HEK293 (cell line): ENCODE measurements around the gene SDC1.

Source experiments
- CTCF ChIA-PET: fragments of 350-600 bp; formaldehyde crosslinking; extraction: SDS; loops from one replicate; lab custom pipeline; 2021; ENCODE audit warnings: antibody characterized with exemption; lab: Yijun Ruan, JAX
- POLR2A ChIA-PET: fragments of 300-600 bp; formaldehyde crosslinking; extraction: SDS; loops from one replicate; lab custom pipeline; 2020; ENCODE audit warnings: antibody characterized with exemption, inconsistent platforms; lab: Yijun Ruan, JAX
- H3K27ac ChIP-seq: fragments of 200-500 bp; sonication (Bioruptor generic); 2 replicates; pipeline ENCODE4 v1.5.1; 2014; ENCODE audit warnings: low read depth, low read length, control low read depth, inconsistent platforms; ENCODE audit errors: extremely low read depth
- H3K36me3 ChIP-seq, 2 experiments: fragments of 200-500 bp in 1 of 2; sonication (Bioruptor generic) in 1 of 2; 1 replicate in 1 of 2; 2 replicates in 1 of 2; pipeline ENCODE4 v1.5.1; 2014 to 2017; ENCODE audit warnings: inconsistent platforms in 2 of 2, low read length in 2 of 2; ENCODE audit not compliant: control insufficient read depth in 2 of 2, insufficient read depth in 1 of 2
- H3K4me1 ChIP-seq: fragments of 200-500 bp; sonication (Bioruptor generic); 2 replicates; pipeline ENCODE4 v1.5.1; 2014; ENCODE audit warnings: mild to moderate bottlenecking, low read length, inconsistent platforms; ENCODE audit not compliant: control insufficient read depth, insufficient read depth
- H3K4me3 ChIP-seq: 2 replicates; pipeline ENCODE4 v1.5.1; 2011; ENCODE audit warnings: low read depth, mild to moderate bottlenecking, control low read depth, low read length, moderate library complexity
- H3K9me3 ChIP-seq: fragments of 200-500 bp; sonication (Bioruptor generic); 2 replicates; pipeline ENCODE4 v1.5.1; 2014; ENCODE audit warnings: low read depth, low read length, inconsistent platforms; ENCODE audit not compliant: control insufficient read depth, insufficient read depth
- AEBP2 ChIP-seq: fragments of 450-650 bp; formaldehyde crosslinking; IDR thresholded peaks from 2 replicates; pipeline ENCODE4 v1.5.1; 2016; ENCODE audit warnings: missing biosample characterization, missing genetic modification characterization, borderline replicate concordance
- ATF2 ChIP-seq: fragments of 450-650 bp; formaldehyde crosslinking; IDR thresholded peaks from 2 replicates; pipeline ENCODE4 v1.5.1; 2016; ENCODE audit warnings: missing biosample characterization, missing genetic modification characterization, low read depth
- HOXC10 ChIP-seq: sonication (generic); formaldehyde crosslinking; IDR thresholded peaks from 2 replicates; pipeline ENCODE4 v1.8.1; 2023; ENCODE audit warnings: mild to moderate bottlenecking, missing genetic modification reagents
- IKZF3 ChIP-seq: fragments of 450-650 bp; IDR thresholded peaks from 2 replicates; pipeline ENCODE4 v1.5.0; 2018; ENCODE audit warnings: missing biosample characterization, mild to moderate bottlenecking, missing genetic modification characterization, moderate library complexity
- ZBTB49 ChIP-seq: fragments of 450-650 bp; formaldehyde crosslinking; IDR thresholded peaks from 2 replicates; pipeline ENCODE4 v1.5.1; 2016; ENCODE audit warnings: missing biosample characterization, missing genetic modification characterization, low read depth
- ZBTB7A ChIP-seq: fragments of 450-650 bp; formaldehyde crosslinking; IDR thresholded peaks from 2 replicates; pipeline ENCODE4 v1.5.1; 2016; ENCODE audit warnings: low read depth, missing biosample characterization, missing genetic modification characterization
- ZFP3 ChIP-seq: fragments of 450-650 bp; formaldehyde crosslinking; IDR thresholded peaks from 2 replicates; pipeline ENCODE4 v1.5.1; 2016; ENCODE audit warnings: low read depth, missing biosample characterization, missing genetic modification characterization
- ZNF148 ChIP-seq: fragments of 450-650 bp; formaldehyde crosslinking; IDR thresholded peaks from 2 replicates; pipeline ENCODE4 v1.5.0; 2017; ENCODE audit warnings: missing biosample characterization, missing genetic modification characterization, borderline replicate concordance
- ZNF175 ChIP-seq: fragments of 450-650 bp; formaldehyde crosslinking; IDR thresholded peaks from 2 replicates; pipeline ENCODE4 v1.5.1; 2016; ENCODE audit warnings: missing biosample characterization, missing genetic modification characterization
- ZNF302 ChIP-seq: fragments of 450-650 bp; formaldehyde crosslinking; IDR thresholded peaks from 2 replicates; pipeline ENCODE4 v1.5.1; 2016; ENCODE audit warnings: missing biosample characterization, missing genetic modification characterization, low read depth
- ZNF311 ChIP-seq: fragments of 450-650 bp; formaldehyde crosslinking; IDR thresholded peaks from 2 replicates; pipeline ENCODE4 v1.5.1; 2017; ENCODE audit warnings: missing biosample characterization, missing genetic modification characterization, borderline replicate concordance
- ZNF423 ChIP-seq: fragments of 450-650 bp; formaldehyde crosslinking; IDR thresholded peaks from 2 replicates; pipeline ENCODE4 v1.5.1; 2016; ENCODE audit warnings: missing biosample characterization, missing genetic modification characterization
- ZNF48 ChIP-seq: fragments of 450-650 bp; formaldehyde crosslinking; IDR thresholded peaks from 2 replicates; pipeline ENCODE4 v1.5.1; 2016; ENCODE audit warnings: missing biosample characterization, missing genetic modification characterization
- ZNF561 ChIP-seq: fragments of 450-650 bp; IDR thresholded peaks from 2 replicates; pipeline ENCODE4 v1.5.1; 2018; ENCODE audit warnings: missing biosample characterization, missing genetic modification characterization, borderline replicate concordance
- ZNF580 ChIP-seq: fragments of 450-650 bp; formaldehyde crosslinking; IDR thresholded peaks from 2 replicates; pipeline ENCODE4 v1.5.1; 2016; ENCODE audit warnings: missing biosample characterization, missing genetic modification characterization
- ZNF660 ChIP-seq: fragments of 450-650 bp; IDR thresholded peaks from 2 replicates; pipeline ENCODE4 v1.5.1; 2018; ENCODE audit warnings: missing biosample characterization, mild to moderate bottlenecking, missing genetic modification characterization
- ZNF785 ChIP-seq: fragments of 450-650 bp; formaldehyde crosslinking; IDR thresholded peaks from 2 replicates; pipeline ENCODE4 v1.5.1; 2016; ENCODE audit warnings: missing biosample characterization, missing genetic modification characterization
- ZNF843 ChIP-seq: fragments of 450-650 bp; formaldehyde crosslinking; IDR thresholded peaks from 2 replicates; pipeline ENCODE4 v1.5.1; 2016; ENCODE audit warnings: missing biosample characterization, missing genetic modification characterization
- ZSCAN5A ChIP-seq: fragments of 450-650 bp; formaldehyde crosslinking; IDR thresholded peaks from 2 replicates; pipeline ENCODE4 v1.5.1; 2016; ENCODE audit warnings: missing biosample characterization, missing genetic modification characterization
- TF ChIP-seq, protein P1 (sequence below): fragments of 450-650 bp; formaldehyde crosslinking; optimal IDR thresholded peaks from 2 replicates; pipeline ENCODE3; 2016; ENCODE audit warnings: missing biosample characterization, mild to moderate bottlenecking, missing genetic modification characterization
- TF ChIP-seq, protein P2 (sequence below): fragments of 450-650 bp; formaldehyde crosslinking; IDR thresholded peaks from 2 replicates; pipeline ENCODE4 v1.5.1; 2016; ENCODE audit warnings: missing biosample characterization, missing genetic modification characterization

SDC1 gene

DNA sequence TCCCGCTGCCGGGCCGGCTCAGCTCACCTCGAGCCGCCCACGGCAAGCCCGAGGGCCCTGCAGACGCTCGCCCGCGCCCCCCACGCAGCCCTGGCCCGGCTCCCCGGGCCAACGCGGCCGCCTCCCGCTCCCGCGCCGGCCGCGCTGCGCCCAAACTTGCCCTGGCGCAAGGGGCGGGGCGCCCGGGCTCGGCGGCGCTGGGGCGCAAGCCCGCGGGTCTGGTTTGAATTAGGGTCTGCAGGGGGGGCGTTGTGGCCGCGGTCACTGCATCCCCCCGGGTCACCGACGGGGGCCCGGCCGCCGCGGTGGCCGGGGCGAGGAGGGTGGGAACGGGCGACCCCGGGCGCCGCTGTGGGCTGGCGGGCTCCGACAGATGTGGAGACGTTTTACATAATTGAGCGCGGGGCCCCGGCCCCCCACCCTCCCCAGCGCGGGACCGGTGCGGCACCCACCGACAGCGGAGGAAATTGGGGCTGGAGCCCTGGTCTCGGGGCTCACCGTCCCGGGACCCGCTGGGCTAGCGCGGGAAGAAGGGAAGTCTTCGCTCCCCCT, 690 bp downstream of the SDC1 start (continued):
- TF ChIP-seq ZSCAN5A (tag by site-specific recombination), result no peak
- TF ChIP-seq, protein P1, sequence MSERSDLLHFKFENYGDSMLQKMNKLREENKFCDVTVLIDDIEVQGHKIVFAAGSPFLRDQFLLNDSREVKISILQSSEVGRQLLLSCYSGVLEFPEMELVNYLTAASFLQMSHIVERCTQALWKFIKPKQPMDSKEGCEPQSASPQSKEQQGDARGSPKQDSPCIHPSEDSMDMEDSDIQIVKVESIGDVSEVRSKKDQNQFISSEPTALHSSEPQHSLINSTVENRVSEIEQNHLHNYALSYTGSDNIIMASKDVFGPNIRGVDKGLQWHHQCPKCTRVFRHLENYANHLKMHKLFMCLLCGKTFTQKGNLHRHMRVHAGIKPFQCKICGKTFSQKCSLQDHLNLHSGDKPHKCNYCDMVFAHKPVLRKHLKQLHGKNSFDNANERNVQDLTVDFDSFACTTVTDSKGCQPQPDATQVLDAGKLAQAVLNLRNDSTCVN (tag by site-specific recombination), result peak; percentile 1
- no peak for TF ChIP-seq ZFP3
- TF ChIP-seq, all 188 proteins: peak for 7

GRCh38 chr2:20223407-20224163, 1.3 kb downstream of the SDC1 start:
- H3K9me3 ChIP-seq, result no peaks in the 10 kb centered on the region
- POLR2A ChIA-PET, result interaction anchor here (0.5 to 1.5 kb wide), 4 partner anchors 9 to 88 kb away, joined by 3 to 6 read pairs (median 4); no protein-coding TSS in a partner anchor
- peak overlapping the region; percentile 82; the same call in 1 of the 2 replicates for H3K27ac ChIP-seq
- CTCF ChIA-PET, result interaction anchor here (0.6 to 1.7 kb wide), 4 partner anchors 60 to 209 kb away, joined by 3 to 4 read pairs (median 4); no protein-coding TSS in a partner anchor
- peak overlapping the region; percentile 60 for H3K4me3 ChIP-seq
- peaks cover 0 to 13% of the 10 kb centered on the region in 2 experiments; a peak in 2 of 3 replicates for H3K36me3 ChIP-seq
- H3K4me1 ChIP-seq, result peaks cover 14% of the 10 kb centered on the region
- TF ChIP-seq AEBP2 (tag by site-specific recombination) (no peak), ZNF660 (0 out of 2 replicates have a peak, but pooled peaks have one; percentile 27), ZNF423 (tag by site-specific recombination) (0 out of 2 replicates have a peak, but pooled peaks have one; percentile 11), ZNF580 (tag by site-specific recombination) (no peak), ATF2 (tag by site-specific recombination) (no peak), ZNF785 (tag by site-specific recombination) (no peak), IKZF3 (tag by site-specific recombination) (no peak), ZNF843 (tag by site-specific recombination) (no peak), ZNF561 (tag by site-specific recombination) (no peak), ZBTB7A (tag by site-specific recombination) (no peak), HOXC10 (CRISPR knock-in tag) (no peak), ZNF175 (tag by site-specific recombination) (no peak), ZNF148 (tag by site-specific recombination) (no peak), ZBTB49 (tag by site-specific recombination) (no peak), ZNF48 (tag by site-specific recombination) (no peak), ZNF302 (tag by site-specific recombination) (no peak), ZNF311 (tag by site-specific recombination) (no peak)
- TF ChIP-seq, protein P2, sequence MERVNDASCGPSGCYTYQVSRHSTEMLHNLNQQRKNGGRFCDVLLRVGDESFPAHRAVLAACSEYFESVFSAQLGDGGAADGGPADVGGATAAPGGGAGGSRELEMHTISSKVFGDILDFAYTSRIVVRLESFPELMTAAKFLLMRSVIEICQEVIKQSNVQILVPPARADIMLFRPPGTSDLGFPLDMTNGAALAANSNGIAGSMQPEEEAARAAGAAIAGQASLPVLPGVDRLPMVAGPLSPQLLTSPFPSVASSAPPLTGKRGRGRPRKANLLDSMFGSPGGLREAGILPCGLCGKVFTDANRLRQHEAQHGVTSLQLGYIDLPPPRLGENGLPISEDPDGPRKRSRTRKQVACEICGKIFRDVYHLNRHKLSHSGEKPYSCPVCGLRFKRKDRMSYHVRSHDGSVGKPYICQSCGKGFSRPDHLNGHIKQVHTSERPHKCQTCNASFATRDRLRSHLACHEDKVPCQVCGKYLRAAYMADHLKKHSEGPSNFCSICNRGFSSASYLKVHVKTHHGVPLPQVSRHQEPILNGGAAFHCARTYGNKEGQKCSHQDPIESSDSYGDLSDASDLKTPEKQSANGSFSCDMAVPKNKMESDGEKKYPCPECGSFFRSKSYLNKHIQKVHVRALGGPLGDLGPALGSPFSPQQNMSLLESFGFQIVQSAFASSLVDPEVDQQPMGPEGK (tag by site-specific recombination), result peak; percentile 51; the same call in 1 of the 2 replicates
